Measurements from ENCODE around the gene SH3RF3.

Gene SH3RF3

DNA sequence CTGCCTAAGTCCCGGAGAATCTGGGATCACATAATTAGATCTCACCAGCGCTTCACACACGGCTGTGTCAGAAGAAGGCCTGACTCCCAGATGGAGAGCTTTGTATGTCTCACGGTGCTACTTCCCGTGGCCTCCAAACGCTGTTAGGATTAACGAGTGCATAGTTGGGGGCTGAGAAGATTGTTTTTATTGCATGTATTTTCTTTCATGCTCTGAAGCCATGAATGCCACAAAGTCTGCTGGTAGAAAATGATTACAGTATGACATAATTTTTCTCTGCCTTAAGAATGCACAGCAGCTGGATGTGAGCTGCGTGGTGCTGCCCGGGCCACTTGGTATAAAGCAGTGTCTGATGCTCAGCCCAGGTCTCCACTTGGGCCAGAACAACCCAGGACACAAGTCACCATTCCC is 318.3 kb downstream of the SH3RF3 start:
- DNase-seq, result no peak

DNA sequence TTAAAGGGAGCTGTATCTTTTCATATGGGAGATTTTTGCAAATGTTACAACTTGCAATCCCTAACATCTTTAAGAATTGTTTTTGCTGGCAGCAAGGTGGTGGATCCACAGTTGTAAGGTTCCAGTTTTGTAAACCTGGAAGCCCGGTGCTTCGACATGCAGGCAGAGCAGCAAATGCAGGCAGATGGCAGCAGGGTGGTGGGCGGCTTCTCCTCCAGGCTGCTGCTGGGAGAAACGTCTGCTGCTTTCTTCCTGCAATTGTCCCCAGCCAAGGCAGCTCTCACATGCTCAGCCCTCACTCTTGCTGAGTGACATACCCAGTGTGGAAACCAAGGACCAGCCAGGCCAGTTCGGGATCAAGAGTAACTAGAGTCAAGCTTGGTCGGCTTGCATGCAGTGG is 318.8 kb downstream of the SH3RF3 start:
- no peak for DNase-seq

- no peak for DNase-seq
Measured at GRCh38 chr2:109448207-109448606, 319.2 kb downstream of the SH3RF3 start.

DNA sequence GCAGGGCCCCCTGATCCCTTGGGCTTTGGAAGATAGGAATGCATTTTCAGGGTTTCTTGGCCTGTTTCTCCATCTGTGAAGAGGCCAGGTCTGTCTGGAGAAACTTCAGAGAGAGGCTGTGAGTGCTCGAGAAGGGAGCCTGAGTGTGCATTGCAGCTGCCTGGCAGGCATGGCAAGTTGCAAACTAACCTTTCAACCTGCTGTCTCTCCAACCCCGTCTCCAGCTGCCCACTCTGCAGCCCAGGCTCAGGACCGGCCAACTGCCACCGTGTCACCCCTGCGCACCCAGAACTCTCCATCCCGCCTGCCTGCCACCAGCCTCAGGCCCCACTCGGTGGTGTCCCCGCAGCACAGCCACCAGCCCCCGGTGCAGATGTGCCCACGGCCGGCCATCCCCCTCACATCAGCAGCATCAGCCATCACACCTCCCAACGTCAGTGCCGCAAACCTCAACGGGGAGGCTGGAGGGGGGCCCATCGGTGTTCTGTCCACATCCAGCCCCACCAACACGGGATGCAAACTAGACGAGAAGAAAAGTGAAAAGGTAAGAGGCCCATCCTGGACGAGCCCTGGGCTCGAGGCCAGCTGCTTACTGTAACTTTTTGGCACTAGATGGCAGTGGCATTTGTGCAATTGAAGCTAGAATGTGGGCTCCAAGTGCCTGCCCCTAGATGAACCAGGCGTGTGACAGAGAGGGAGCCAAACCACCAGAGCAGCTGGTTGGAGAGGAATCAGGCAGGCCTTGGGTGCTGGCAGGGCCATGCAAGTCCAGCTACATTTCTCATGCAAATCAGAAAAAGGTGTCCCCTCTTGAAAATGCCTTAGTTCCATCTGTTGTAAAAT is 320.2 kb downstream of the SH3RF3 start:
- DNase-seq, result peak; percentile 9

GRCh38 chr2:109450574-109451273 is 321.7 kb downstream of the SH3RF3 start:
- DNase-seq, result no peak

- DNase-seq, result no peak
Measured at GRCh38 chr2:109451671-109452070, 322.7 kb downstream of the SH3RF3 start.

DNA sequence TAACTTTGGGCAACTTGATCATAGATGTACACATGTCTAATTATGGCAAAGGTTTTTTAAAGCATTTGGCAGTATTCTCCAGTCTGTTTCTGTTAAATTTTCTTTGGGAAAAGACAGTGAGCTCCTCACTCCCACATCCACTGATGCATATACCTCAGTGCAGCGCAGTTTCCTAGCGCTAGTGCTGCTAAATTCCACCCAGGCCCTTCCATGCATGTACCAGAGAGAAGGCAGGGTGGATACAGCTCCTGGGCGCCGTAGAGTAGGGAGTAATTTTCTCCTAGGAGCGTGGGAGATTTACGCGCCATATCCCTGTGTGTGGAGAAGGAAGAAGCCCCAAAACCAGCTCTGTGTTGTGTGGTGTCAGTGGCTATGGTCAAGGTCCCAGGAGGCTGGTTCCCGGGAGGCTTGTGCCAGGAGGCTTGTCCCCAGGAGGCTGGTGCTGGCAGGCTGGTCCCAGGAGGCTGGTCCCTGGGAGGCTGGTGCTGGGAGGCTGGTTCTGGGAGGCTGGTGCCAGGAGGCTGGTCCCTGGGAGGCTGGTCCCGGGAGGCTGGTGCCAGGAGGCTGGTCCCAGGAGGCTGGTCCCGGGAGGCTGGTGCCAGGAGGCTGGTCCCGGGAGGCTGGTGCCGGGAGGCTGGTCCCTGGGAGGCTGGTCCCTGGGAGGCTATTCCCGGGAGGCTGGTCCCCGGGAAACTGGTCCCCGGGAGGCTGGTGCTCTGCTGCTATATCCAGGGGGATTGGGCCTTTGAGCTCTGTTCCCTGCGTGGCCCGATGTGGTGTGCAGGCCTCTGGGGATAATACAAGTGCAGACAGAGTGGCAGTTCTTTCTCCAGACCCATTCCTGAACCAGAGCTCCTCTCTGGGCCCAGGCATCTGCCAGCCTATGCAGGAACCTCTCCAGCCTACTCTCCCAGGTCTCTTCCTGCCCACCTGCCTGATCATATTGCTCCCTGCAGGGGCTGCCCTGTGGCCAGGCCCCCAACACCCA is 323.6 kb downstream of the SH3RF3 start:
- DNase-seq, result no peak

DNA sequence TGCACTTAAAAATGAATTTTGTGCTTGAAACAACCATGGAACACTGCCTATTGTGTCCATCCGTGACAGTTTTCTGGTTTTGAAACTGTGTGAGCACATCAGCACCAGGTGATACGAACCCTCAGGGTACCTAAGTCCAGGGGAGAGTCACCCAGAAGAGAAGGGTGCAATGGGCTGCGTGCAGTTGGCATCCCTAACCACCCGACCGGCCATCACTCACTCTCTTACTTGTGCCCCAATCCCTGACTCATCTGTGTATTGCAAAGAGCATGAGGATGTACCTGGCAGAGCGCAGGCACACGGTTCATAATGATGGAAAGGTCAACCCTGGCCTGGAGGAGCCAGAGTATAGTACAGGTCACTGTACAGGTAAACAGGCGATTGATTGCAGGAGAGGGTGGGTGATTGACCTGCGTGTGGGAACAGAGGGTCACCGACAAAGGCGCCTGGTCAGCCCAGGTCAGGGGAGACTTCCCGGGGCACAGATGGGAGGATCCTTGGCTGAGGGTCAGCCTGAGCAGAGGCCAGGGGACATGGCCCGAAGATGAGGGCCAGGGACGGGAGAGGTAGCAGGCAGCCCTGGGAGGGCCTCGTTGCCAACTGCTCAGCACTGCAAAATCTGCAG is 324.5 kb downstream of the SH3RF3 start:
- DNase-seq, result no peak

DNA sequence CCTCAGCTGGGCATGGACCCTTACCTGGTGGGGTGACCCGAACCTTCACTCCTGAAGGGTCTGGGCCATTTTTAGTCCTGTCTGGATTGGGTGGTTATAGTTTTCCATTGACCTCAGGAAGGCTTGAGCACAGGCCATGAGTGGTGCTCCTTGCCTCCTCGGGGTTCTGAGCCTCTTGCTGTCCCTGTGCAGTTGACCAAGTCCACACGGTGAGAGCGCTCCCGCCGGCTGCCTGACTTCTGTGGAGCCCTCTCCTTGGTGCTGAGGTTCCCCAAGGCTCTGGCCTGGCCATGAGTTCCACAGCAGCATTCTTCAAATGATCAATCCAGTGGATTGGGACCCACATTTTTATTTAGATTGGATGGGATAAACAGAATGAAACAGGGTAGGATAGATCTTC is 325.3 kb downstream of the SH3RF3 start:
- no peak for DNase-seq

- DNase-seq, result no peak
Measured at GRCh38 chr2:109454765-109455394, 325.9 kb downstream of the SH3RF3 start.

GRCh38 chr2:109455731-109456691 is 327.0 kb downstream of the SH3RF3 start:
- DNase-seq, result no peak

DNA sequence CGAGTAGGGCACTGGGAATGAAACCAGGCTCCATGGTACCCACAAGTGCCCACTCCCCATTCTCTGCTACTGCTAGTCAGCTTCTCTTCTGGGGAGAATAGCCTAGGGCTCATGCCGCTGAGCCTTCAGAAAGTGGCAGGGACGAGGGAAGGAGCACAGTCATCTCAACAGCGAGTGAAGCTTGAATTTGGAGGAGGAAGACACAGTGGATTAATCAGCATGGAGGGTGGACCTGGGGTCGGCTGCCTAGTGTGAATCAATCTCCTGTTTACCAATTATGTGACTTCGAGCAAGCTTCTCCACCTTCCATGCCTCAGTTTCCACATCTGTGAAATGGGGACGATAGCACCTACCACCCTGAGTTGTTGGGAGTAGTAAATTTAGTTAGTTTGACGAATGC is 327.8 kb downstream of the SH3RF3 start:
- no peak for DNase-seq

DNA sequence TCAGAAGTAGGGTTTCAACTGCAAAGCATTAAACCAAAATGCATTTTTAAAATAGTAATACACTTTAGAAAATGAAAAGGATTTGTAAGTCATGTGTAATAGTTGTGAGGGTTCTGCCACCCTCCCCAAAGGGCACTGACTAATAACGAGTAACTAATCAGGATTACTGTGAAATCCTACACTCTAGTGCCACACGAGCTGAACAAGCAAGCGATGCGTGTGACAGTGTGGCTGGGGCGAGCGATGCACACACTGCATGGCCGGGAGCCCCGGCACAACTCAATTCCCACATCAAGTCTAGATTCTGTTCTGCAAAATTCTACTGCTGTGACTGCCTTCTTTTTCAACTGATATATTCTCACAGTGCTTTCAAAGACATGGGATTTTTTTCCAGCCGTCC is 328.4 kb downstream of the SH3RF3 start:
- DNase-seq, result no peak

- no peak for DNase-seq
Measured at GRCh38 chr2:109457794-109458193, 328.8 kb downstream of the SH3RF3 start.

DNA sequence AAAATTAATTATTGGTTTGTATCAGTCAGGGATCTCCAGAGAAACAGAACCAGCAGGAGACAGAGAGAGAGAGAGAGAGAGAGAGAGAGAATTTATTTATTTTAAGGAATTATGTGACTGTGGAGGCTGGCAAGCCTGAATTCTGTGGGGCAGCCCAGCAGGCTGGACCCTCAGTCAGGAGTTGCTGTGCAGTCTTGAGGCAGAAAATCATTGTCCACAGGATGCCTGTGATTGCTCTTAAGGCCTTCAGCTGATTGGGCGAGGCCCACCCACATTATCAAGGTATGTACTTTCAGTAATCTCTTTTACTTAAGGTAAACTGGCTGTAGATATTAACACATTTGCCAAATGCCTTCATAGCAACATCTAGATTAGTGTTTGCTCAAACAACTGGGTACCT is 329.5 kb downstream of the SH3RF3 start:
- DNase-seq, result no peak

GRCh38 chr2:109459485-109459884 is 330.5 kb downstream of the SH3RF3 start:
- no peak for DNase-seq

DNA sequence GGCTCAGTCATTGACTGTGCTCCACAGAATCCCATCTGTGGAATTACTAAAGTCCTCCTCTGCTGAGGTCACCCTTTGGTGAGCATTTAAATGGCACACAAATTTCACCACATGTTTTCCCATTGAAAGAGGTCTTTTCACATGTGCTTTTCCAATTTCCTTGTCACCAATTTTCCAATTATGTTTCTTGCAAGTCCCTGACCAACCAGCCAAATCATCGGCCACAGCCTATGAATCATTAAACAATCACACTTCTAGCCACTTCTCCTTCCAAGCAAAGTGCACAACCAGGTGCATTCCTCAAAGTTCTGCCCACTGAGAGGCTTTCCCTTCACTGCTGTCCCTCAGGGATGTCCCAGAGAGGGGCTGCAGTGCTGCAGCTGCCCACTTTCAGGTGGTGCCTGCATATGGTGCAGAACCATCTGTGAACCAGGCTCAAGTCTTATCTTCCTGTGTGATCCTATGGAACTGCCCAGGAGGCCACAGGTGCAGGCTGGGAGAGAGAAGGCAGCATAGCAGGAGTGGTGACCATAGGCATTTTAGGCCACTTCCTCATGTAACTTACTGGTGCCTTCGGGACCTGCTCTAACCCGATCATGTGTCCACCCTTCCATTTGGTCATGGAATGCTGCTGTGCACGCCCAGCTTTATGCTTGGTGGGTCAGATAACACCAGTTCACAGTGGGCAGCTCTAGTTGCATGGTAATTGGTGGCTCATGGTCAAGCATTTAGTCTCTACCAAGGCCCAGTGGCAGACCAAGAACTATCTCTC is 331.7 kb downstream of the SH3RF3 start:
- no peak for DNase-seq

DNA sequence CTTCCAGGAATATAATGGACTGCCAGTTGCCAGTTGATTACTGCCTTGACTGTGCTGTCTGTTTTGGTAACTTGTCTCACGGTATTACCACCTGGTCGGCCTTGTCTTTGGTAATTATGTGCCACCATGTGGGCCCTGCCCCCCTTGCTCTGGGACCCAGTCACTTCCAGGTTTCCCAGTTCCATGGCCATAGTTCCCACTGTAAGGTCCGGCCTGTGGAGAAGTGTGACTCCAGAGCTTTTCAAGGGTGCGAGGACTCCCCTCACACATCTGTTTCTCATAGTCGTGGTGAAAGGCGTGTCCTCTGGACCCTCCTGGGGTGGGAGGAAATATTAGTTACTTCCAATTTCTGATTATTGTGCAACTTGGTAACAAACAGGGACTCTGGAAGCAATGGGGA is 334.2 kb downstream of the SH3RF3 start:
- no peak for DNase-seq

DNA sequence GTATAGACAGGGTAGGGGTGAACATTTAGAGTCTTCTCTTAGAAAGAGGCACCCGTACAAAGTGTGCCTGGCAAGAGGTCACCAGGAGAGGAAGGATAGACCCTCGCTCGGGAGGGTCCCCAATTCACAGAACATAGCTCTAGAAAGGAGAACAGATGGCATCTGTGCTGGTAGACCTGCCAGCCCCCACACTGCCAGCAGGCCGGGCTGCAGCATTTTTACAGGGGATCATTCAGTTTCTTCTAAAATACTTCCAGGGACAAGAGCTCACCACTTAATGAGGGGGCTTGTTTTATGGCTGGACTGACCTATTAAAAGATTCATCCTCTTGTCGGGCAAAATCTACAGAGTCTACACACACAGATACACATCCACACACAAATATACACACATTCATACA is 334.9 kb downstream of the SH3RF3 start:
- DNase-seq, result no peak

All from NCI-H1105 (cell line).